ENCODE results near the gene RAD54L2.

- TF ChIP-seq CTCF (IDR thresholded peaks at IDR 0.05) (no peak), POLR2A (IDR thresholded peaks at IDR 0.05) (no peak)
Observed at GRCh38 chr3:51519848-51520247, 18.7 kb upstream of the RAD54L2 start.
